Smooth muscle cell of the pulmonary artery (primary cell): ENCODE measurements around the gene ZNF599. TPM values are rescaled to one million over a fixed set of nuclear protein-coding genes. Genes with fewer than 3 reads are reported as not detected.

ENCODE experiments used
- total RNA-seq: library from RNA; depleted of rRNA; stranded (reverse); fragments of >200 nt; gene quantifications from 2 replicates; pipeline ENCODE4 v1.2.3, GENCODE V29; 2014

Gene ZNF599
- total RNA-seq: 5.6 and 5.8 TPM in 2 replicates

GRCh38 chr19:34772697-34773554, at the start of gene ZNF599:
Gene ZNF599, minus strand, starts transcription at chr19:34773215. Its CDS starts 374 bp downstream, at chr19:34772841.

GRCh38 chr19:34733746-34734536, 39.1 kb downstream of the ZNF599 start, which contains the start of gene ZNF181:
Gene ZNF181, plus strand, starts transcription at chr19:34734243. Its CDS starts 795 bp downstream, at chr19:34735038.

Other genes with a start within 250 kb of the ZNF599 start
- 0.17 and 0.33 TPM in 2 replicates for gene SCGB2B2, start 96.1 kb downstream of the ZNF599 start, total RNA-seq
- gene ZNF302, start 95.5 kb downstream of the ZNF599 start, total RNA-seq: 15.8 and 16.2 TPM in 2 replicates
- gene ZNF181, start 39.0 kb downstream of the ZNF599 start, total RNA-seq: 9.0 and 16.9 TPM in 2 replicates
- 1.8 and 2.8 TPM in 2 replicates for gene ZNF30, start 153.7 kb upstream of the ZNF599 start, total RNA-seq
- gene ZNF792, start 191.0 kb upstream of the ZNF599 start, total RNA-seq: 5.4 and 6.7 TPM in 2 replicates
- 31.7 and 46.6 TPM in 2 replicates for gene GRAMD1A, start 227.1 kb upstream of the ZNF599 start, total RNA-seq